Stimulated activated CD4-positive, alpha-beta T cell treated with anti-CD3 and anti-CD28 coated beads, TNF-alpha, amount 100 ng/mL, for 48 hours (primary cell): Measurements from ENCODE around the gene ADAT3.
"Not testable (repeated sequence)": the region's sequence is repeated elsewhere in the genome, so short reads cannot be mapped to it uniquely, and the experiment has no call there.

Experiments
- DNase-seq, 3 donors: peaks; one replicate each; pipeline ENCODE4 v3.0.0-alpha.2; 2020; ENCODE audit warnings: low read depth in 3 of 3

Gene ADAT3

GRCh38 chr19:1882786-1883692 lies 22.2 kb upstream of the ADAT3 start:
- no peak for DNase-seq

- DNase-seq, result no peak
Measured at GRCh38 chr19:1883784-1884183, 21.4 kb upstream of the ADAT3 start.

GRCh38 chr19:1884291-1884718 lies 20.9 kb upstream of the ADAT3 start:
- peak in 1 of 3 donors; percentile 57 for DNase-seq

- no peak for DNase-seq
Measured at GRCh38 chr19:1884719-1885334, 20.4 kb upstream of the ADAT3 start.

GRCh38 chr19:1885398-1886119 lies 19.6 kb upstream of the ADAT3 start, which contains the start of gene ABHD17A:
ABHD17A (minus strand) TSS chr19:1885496; CDS start chr19:1881566, 3,930 bp downstream.
- peak; percentile 90 to 94 (median 93) for DNase-seq

GRCh38 chr19:1886360-1886759 lies 18.8 kb upstream of the ADAT3 start:
- DNase-seq, result not testable (repeated sequence)

GRCh38 chr19:1888385-1888784 lies 16.8 kb upstream of the ADAT3 start:
- DNase-seq, result no peak

GRCh38 chr19:1889907-1890306 lies 15.3 kb upstream of the ADAT3 start:
- no peak for DNase-seq

- no peak for DNase-seq
Measured at GRCh38 chr19:1893791-1894190, 11.4 kb upstream of the ADAT3 start.

- no peak for DNase-seq
Measured at GRCh38 chr19:1896508-1896907, 8.7 kb upstream of the ADAT3 start.

GRCh38 chr19:1901940-1902404 lies 3.2 kb upstream of the ADAT3 start:
- DNase-seq, result no peak

- no peak for DNase-seq
Measured at GRCh38 chr19:1902923-1903322, 2.3 kb upstream of the ADAT3 start.

- DNase-seq, result no peak
Measured at GRCh38 chr19:1904860-1905109, 414 bp upstream of the ADAT3 start.

GRCh38 chr19:1905863-1906375 lies 720 bp downstream of the ADAT3 start:
- DNase-seq, result no peak

GRCh38 chr19:1906985-1907562 lies 1.9 kb downstream of the ADAT3 start:
- no peak for DNase-seq

- no peak for DNase-seq
Measured at GRCh38 chr19:1907563-1908363, 2.6 kb downstream of the ADAT3 start.

- DNase-seq, result no peak
Measured at GRCh38 chr19:1908364-1908678, 3.1 kb downstream of the ADAT3 start.

GRCh38 chr19:1909761-1910080 lies 4.5 kb downstream of the ADAT3 start:
- DNase-seq, result no peak

GRCh38 chr19:1910177-1910576 lies 5.0 kb downstream of the ADAT3 start:
- DNase-seq, result no peak

GRCh38 chr19:1911098-1911497 lies 5.9 kb downstream of the ADAT3 start:
- DNase-seq, result no peak

- DNase-seq, result no peak
Measured at GRCh38 chr19:1911995-1912394, 6.8 kb downstream of the ADAT3 start.
